Suppressor macrophage (primary cell): ENCODE measurements around the gene TEAD1.

Source experiments
- DNase-seq, 4 experiments: peaks; one replicate each; pipeline ENCODE4 v3.0.0-alpha.2; 2020 to 2022
- total RNA-seq, 17 experiments: gene quantifications; one replicate each; lab custom pipeline; 2026; ENCODE audit warnings: mixed read lengths in 6 of 17, inconsistent platforms in 3 of 17; lab: John Stamatoyannopoulos, UW

The TEAD1 gene
- 0 to 5.1 (median 0.25) reads per million in 17 experiments for total RNA-seq

DNA sequence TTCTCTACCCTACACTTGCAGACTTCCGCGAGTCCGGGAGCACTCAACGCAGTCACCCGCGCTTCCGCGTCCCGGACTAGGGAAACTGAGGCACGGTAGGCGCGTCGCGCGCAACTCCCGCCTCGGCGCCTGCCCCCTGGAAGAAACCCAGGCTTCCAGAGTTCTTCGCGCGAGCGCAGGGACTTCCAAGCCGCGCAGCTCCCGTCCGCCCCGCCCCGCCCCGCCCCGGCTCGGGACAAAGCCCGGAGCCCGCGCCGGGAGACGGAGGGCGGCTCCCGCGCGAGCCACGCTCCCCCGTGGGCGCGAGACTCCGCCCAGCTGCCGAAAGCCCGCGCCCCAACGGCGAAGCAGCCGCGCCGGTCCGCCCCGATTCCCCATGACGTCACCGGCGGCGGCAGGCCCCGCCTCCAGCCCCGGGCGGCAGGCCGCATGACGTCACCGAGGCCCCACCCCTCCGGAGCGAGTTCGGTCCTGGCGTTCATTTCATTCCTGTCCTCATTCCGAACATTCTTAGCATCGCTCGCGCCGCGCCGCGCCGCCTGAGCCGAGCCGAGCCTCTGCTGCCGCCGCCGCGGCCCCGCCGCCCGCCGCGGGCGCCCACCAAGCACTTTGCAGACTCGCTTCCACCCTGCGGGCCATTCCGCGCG lies at the start of gene TEAD1:
TEAD1 (plus strand) TSS at position 498 of the 647 bp plus-strand sequence.
- DNase-seq = peak; percentile 85 to 95 (median 90)

DNA sequence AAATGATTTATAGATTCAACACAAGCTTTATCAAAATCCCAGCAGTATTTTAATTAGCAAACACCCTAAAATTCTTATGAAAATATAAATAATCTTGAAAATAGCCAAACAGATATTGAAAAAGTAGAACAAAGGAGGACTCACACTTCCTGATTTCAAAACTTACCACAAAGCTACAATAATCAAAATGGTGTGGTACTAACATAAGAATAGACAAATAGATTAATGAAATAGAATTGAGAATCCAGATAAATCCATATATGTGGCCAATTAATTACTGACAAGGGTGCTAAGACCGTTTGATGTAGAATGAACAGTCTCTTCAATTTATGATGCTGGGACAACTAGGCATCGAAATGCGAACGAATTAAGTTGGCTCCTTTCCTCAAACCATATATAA lies 49.6 kb upstream of the TEAD1 start:
- DNase-seq = no peak

- DNase-seq = no peak
Observed at GRCh38 chr11:12625438-12626071, 48.7 kb upstream of the TEAD1 start.

GRCh38 chr11:12626616-12627015 lies 47.6 kb upstream of the TEAD1 start:
- DNase-seq = no peak

DNA sequence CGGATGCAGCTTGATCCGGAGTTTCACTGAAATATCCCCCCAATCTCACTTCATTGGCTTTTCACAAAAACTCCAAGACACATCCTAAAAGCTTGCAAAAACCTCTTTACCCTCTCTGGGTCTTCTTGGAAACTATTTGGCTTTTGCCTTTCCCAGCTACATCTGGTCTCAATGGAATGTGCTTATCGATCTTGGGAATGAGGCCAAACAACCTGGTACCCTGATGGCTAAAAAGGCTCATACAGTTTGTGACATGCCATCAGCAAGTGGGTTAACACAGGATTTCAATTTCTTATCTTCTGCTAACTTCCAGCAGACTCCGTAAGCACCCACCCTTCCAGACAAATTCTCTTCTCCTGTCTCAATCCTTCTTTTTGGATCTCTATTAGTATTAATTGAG lies 45.9 kb upstream of the TEAD1 start:
- DNase-seq = no peak

DNA sequence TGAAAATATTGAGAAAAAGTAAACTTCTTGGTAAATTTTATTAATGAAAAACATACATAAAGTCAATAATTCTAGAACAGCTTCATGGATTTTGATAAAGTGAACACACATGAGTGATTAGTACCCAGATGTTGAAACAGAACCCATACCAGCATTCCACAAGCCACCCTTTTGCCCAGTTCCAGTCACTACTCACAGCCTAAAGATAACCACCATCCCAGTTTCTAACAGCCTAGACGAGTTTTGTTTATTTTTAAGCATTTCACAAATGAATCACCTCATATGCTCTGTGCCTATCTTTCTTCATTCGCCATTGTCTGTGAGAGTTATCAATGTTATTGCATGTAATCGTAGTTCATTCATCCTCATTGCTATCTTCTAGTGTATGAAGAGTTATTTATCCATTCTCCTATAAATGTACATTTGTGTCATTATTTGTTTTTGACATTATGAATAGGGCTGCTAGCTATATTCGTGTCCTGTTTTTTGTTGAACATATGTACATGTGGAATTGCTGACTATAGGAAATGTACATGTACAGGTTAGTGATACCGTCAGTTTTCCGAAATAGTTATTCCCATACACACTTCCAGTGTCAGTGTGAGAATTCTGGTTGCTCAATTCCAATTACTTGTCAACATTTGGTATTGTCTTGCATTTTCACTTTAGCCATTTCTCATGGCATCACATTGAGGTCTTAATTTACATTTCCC lies 44.5 kb upstream of the TEAD1 start:
- no peak for DNase-seq

GRCh38 chr11:12631651-12632050 lies 42.6 kb upstream of the TEAD1 start:
- no peak for DNase-seq

GRCh38 chr11:12634329-12634728 lies 39.9 kb upstream of the TEAD1 start:
- no peak for DNase-seq

DNA sequence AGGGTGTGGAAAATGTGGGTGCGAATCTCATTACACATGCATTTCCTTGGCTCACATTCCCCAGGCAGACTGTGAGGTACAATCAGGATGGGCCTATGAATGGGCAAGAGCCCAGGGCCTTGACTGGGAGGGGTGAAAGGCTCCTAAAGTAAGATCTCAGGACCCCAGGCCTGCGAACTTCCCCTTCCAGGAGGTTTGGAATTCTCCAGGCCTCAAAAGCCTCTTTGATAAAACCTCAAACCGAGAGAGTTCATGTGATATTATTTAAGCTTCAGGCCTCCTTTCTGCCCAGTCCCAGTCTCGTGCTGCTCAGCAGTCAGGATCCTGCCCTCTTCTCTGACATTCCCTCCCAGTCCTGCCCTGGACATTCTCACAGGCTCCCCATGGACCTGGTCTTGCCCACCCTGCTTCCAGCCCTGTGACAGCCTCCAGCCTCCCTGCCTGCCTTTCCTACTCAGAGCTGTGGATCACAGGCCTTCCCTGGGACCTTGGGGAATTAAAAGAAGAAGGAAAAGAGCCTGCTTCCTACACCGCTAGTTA lies 37.3 kb upstream of the TEAD1 start:
- DNase-seq = no peak

- no peak for DNase-seq
Observed at GRCh38 chr11:12639388-12639787, 34.8 kb upstream of the TEAD1 start.

DNA sequence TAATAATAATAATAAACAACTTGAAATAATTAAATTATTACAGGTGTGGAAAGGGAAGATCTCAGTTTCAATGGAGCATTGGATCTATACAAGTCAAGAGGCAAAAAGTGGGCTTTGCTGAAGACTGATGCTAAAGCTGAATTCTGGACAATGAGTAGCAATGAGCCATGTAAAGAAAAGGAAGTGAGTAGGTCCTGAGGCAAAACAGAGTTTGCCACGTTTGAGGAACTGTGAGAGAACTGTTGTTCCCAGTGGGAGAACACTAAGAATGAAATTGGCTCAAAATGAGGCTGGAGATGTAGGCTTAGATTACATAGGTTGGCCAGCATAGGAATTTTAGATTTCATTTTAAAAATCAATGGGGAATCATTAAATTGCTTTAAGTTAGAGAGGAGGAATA lies 33.9 kb upstream of the TEAD1 start:
- peak in 1 of 4 experiments; percentile 4 for DNase-seq

- no peak for DNase-seq
Observed at GRCh38 chr11:12640926-12641849, 33.0 kb upstream of the TEAD1 start.

GRCh38 chr11:12642040-12642439 lies 32.2 kb upstream of the TEAD1 start:
- DNase-seq = no peak

DNA sequence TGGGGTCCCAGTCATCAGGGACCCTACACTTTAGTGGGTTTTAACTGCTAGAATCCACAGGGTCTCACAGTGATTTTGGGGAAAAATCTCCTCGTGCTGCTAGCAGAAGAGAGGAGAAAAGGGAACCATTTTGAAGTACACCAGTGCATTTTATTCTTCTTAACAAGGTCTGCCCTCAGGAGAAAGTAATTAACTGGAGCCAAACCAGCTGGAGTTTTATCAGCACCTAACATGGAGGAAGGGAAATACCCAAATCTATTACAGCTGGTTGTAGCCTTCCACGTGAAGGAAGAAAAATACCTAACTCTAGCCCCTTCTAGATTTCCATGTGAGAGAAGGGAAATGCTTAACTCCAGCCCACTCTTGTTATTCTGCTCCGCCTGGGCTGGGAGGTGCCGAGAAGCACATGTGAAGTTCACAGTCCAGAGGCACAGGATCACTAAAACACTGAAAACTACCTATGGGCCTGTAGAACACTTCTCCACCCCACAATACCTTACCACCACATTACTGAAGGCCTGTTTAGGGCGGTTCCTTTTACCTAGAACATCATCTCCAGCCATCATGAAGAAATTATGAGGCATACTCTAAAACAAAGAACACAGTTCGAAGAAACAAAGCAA lies 31.3 kb upstream of the TEAD1 start:
- DNase-seq = no peak

DNA sequence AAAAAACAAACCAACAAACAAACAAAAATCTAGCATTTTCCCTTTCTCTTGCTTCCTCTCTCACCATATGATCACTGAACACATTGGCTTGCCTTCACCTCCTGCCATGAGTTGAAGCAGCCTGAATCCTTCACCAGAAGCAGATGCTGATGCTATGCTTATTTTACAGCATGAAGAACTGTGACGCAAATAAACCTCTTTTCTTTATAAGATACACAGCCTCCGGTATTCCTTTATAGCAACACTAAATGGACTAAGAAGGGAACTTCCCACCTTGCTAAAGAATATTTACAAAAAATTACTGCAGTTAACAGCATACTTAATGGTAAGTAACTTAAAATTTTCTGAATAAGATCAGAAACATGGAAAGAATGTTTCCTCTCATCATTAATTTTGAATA lies 27.7 kb upstream of the TEAD1 start:
- no peak for DNase-seq

GRCh38 chr11:12653729-12654128 lies 20.5 kb upstream of the TEAD1 start:
- DNase-seq = no peak

GRCh38 chr11:12655842-12656241 lies 18.4 kb upstream of the TEAD1 start:
- no peak for DNase-seq

- DNase-seq = no peak
Observed at GRCh38 chr11:12657336-12657735, 16.9 kb upstream of the TEAD1 start.

DNA sequence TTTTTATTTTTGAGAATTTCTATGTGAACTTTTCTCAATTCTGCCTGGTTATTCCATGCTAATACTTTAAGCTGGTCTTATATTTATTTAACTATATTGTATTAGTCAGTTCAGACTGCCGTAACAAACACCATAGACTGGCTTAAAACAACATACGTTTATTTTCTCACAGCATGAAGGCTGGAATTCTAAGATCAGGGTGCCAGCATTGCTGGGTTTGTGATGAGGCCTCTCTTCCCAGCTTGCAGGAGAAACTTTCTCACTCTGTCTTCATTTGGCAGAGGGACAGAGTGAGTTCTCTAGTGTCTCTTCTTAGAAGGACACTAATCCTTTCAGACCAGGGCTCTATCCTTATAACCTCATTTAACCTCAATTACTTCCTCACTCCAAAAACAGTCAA lies 16.2 kb upstream of the TEAD1 start:
- no peak for DNase-seq

DNA sequence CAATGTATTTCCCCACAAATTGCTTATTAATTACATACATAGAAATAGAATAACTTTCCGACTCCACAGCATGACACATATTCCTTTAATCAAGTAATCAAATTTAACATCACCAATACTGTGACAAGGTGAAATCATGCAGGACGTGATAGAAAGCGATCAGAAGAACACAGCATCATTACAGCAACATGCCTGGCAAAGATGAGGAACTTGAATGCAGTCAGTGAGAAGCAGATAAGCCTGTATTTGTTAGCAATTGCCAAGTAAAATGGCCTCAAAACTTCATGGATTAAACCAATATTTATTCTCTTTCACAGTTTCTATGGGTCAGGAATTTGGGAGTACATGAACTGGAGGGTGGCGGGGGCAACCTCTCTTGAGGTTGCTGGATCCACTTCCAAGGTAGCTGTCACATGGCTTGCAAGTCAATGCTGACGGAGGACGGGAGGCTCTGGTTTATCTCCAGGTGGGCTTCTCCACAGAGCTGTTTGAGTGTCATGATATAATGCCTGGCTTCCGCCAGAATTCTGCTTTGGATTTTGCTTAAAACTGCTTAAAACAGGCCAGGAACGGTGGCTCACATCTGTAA lies 12.0 kb upstream of the TEAD1 start:
- no peak for DNase-seq

- DNase-seq = no peak
Observed at GRCh38 chr11:12664385-12664784, 9.8 kb upstream of the TEAD1 start.

- DNase-seq = peak in 1 of 4 experiments; percentile 37
Observed at GRCh38 chr11:12666915-12667314, 7.3 kb upstream of the TEAD1 start.
